Left renal pelvis (tissue), 4 donors: ENCODE results near the gene PLOD2. TPM values are rescaled to one million over a fixed set of nuclear protein-coding genes. Genes with fewer than 3 reads are reported as not detected.

ENCODE experiments used
- DNase-seq, 4 donors: peaks; one replicate each; pipeline ENCODE4 v3.0.0-alpha.2; 2013; ENCODE audit warnings: low read depth in 4 of 4, low spot score in 3 of 4
- polyA plus RNA-seq, 4 donors: library from polyadenylated mRNA; unstranded; fragments of 120-200 nt; gene quantifications; one replicate each; pipeline ENCODE4 v1.2.1, GENCODE V29; 2013; ENCODE audit not compliant: insufficient read length in 4 of 4

Gene PLOD2
- polyA plus RNA-seq, 4 donors, result 67.4 to 191 (median 163) TPM

DNA sequence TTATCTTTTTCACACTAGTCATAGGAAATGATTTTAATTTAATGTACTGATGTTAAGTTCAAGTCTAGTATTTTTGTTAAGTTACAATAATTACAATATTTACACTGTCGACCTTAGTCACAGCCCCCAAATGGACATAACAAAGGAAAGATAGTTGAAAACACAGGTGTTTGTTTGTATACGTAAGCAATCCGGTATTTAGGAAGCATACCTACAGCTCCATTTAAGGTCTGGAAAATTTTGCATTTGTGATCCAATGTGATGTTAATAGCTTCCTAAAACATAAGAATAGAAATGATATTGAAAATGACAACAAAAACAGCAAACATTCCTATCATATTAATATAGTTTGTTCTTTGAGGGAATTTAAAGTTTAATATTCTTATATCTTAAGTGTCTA, 56.9 kb downstream of the PLOD2 start:
- DNase-seq, result no peak

DNA sequence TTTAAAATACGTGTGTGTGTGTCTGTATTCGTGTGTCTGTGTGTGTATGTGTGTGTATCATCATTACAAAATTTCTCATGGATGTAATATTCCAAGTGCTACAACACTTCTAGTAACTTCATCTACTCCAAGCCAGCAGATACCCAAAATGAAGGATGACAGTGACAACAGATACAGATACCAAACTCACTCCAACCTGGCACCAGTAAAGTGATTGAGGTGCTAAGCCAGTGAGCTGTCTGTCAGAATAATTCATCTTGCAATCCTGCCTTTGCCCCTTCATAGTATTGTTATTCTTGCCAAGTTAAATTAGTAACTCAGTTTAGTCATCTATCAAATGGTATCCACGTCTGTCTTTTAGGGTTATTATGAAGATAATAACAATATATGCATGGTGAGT, 58.1 kb downstream of the PLOD2 start:
- no peak for DNase-seq

DNA sequence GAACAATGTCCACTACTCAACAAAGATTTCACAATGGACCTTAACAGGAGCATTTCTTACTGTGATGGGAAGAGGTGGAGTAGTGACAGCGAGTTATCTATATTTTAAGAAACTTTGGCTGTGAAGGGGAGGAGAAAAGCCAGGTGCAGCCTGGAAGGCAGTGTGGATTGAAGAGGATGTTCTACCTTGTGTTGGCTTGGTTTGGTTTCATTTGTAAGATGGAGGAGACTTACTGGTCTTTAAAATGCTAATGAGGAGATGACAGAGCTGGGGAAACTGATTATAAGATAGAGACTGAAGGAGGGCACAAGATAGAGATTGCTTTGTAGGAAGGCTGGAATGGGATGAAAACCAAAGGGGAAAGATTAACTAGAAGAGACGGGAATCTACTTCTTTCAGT, 59.4 kb downstream of the PLOD2 start:
- no peak for DNase-seq

DNA sequence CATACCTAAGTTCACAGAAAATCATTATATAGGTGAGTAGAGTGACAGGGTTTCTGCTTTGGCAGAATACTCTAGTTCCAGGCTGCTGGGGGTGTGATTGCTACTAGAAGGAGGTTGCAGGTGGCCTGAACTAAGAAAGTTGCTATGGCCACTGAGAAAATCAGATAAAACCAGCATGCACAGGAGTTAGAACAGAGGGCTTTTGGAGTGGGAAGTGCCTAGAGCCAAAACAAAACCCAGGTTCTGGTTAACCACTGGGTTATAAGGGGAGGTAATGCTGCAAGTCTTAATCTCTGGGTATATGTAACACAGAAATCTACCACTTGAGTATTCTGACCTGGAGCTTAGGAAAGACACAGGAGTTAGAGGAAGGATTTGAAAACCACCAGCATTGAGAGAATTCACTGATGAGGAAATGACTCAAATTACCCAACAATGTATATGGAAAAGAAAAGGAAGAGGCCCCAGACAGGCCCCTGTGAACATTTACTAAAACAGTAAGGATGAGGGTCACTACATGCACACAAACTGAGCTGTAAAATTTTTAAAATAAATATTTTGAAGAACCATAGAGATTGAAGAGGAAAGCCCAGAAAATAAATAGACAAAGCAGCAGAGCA, 60.0 kb downstream of the PLOD2 start:
- no peak for DNase-seq

DNA sequence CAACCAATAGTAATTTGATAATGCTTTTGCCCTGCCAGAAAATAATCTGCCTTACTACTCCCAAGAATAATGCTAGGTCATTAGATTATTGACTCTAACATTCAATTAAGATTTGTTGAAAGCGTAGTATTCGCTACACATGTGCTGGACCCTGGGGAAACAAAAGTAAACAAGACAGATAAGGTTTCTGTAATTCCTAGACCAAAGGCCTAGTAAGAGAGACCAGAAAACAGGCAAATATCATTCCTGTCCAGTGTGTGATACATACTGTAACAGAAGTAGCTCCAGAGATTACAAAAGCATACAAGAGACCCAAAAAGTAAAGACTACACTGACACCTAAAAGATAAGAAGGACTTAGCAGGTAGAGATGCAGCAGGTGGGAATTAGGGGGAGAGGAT, 60.8 kb downstream of the PLOD2 start:
- DNase-seq, result no peak

DNA sequence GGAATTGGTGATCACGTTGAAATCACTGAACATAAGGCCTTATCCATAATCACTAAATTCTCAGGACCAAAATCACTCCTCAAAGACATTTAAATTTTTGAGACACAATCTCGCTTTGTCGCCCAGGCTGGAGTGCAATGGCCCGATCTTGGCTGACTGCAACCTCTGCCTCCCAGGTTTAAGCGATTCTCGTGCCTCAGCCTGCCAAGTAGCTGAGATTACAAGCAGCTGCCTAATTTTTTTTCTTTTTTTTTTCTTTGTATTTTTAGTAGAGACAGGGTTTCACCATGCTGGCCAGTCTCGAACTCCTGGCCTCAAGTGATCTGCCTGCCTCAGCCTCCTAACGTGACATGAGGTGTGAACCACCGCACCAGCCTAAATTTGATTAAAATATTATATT, 61.7 kb downstream of the PLOD2 start:
- no peak for DNase-seq

DNA sequence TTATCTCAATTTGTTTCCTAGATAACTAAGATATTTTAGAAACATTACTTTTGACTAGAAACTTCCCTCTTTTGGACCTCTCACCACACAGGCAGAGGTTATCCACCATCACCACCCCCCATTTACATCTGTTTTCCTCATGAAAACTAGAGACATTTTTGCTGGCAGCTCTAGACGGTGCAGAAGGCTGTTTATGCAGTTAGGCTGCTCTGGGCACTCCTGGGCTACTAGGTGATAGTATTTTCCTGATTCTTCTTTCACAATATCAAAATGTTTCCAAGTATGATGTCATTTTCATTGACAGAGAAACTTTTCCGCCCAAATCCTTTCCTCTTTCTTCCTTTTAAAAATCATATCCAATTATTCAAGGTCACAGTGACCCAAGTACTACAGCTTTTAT, 67.1 kb downstream of the PLOD2 start:
- DNase-seq, result no peak

DNA sequence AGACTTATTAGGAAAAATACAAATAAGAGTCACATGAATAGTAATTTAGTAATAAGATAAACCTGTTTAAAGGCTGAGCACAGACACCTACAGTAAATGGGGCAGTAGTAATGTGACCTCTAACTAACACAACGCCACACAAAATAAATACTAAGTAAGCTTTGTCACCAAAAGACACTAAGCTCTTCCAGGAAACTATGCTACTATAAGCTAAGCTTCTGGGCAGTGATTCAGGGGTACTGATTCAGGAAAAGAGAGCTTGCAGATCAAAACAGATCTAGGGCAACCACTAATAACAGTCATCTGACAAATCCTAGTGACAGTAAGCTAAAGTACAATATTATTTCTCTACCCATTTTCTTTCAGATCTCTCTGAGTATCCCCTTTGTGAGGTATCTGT, 68.8 kb downstream of the PLOD2 start:
- no peak for DNase-seq

DNA sequence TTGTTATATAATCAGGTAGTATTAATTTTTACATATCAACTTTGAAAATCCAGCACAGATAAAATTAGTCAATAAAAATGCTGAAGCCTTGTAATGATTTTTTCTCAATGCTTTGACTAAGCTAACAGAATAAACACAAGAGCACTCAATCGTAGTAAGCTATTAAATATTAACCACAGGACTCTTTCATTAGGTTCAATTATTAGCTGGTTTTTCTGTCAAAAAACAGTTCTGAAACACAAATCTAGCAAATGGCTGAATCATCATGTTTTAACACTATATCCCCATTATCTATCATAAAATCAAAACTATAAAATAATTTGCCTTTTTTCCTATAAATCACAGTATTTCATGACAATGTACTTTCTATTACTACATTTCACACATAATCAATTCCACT, 69.6 kb downstream of the PLOD2 start:
- DNase-seq, result no peak

DNA sequence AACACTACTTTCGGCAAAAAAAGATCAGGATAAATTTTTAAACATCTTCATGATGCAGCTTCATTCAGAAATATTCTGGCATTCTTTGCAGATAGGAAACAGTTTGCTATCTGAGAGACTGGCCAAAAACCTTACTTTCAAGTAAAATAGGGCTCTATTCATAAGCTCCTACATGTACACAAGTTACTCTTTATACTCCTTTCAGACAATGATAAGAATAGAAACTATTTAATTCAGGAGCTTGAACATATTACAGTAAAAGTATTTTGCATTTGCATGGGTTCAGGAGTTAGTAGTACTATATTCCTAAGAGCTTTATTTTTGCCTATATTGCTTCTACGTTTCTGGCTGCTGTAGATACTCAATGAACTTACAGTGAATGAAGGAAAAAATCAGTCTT, 70.5 kb downstream of the PLOD2 start:
- DNase-seq, result no peak

DNA sequence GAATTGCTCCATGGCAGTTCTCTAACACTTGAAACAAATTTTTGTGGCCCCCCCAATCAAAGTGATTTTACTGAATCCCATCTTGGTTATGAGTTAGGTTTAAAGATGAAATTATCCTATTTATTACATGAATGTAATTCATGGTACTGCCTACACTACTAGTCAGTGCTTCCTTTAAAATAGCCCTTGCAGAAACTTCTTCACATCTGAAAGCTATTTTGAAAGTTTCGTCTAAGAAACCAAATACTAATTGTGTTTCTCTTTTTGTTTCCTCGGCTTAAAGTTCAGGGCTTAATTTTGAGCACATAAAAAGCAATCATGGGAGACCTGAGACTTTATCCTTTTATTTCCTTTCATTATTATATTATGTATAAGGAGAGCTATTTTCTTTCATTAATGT, 72.1 kb downstream of the PLOD2 start:
- no peak for DNase-seq

DNA sequence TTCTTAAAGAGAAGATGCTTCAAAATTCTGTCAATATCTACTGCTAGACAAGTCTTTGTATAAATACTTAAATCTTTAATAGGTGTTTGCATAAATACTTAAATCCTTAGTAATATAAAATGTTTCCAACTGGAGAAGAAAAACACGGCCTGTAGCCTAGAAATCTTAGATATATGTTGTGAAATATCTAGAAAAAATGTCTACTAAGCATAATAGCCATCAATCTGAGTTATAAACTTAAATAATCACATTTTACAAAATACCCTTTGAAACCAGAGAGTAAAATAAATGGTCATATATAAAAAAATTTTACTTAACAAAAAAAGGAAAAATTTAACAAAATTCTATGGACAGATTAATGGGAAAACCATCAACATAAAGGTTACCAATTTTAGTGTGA, 73.9 kb downstream of the PLOD2 start:
- DNase-seq, result no peak

DNA sequence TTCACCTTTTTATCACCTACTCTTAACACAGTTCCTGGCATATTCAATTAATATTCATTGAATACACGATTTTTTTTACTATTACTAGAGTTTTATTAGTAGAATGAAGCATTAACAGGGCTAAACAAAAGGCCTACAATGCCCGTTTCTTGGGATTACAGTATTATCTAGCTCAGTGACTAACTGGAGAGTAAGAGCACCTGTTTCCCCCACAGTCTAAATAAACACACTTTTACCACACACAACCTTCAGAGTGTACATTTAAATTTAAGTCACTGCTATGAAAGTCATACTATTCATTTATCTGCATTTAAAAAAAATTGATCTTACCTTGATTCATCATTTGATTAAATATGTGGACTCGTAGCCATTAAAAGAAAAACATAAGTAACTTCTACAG, 74.8 kb downstream of the PLOD2 start:
- DNase-seq, result no peak

DNA sequence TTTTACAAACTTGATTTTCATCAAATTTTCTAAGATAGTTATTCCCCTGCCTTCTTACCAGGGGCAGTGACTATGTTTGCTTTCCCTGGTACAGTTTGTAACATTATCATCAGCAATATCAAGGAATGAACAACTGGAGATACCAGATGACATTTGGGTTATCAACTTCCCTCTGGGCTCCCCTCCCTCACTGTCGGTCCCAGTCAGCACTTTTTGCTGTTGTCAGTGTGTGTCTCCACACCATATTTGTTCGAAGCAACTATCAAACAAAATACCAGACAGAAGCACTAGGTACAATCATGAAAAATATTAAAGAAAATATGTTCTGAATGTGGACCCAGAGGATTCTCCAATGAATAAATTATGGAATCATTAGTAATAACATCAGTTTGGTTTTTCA, 75.3 kb downstream of the PLOD2 start:
- no peak for DNase-seq

DNA sequence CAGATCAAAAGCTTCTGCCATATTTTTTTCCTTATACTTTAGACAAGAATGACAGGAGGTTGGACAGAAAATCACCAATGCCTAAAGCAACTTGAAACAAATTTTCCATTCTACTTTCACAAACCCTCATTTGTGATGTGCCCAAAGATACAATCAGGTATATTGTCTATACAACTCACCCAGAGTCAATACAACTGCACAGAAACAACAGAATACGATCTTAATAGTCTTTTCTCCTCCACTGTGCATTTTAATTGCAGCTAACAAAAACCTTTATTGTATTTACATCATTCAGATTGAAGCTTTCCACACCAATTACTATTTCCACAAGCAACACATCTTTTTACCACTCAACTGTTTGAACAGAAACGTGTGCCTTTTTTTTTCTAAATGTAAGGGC, 80.4 kb downstream of the PLOD2 start:
- DNase-seq, result no peak

DNA sequence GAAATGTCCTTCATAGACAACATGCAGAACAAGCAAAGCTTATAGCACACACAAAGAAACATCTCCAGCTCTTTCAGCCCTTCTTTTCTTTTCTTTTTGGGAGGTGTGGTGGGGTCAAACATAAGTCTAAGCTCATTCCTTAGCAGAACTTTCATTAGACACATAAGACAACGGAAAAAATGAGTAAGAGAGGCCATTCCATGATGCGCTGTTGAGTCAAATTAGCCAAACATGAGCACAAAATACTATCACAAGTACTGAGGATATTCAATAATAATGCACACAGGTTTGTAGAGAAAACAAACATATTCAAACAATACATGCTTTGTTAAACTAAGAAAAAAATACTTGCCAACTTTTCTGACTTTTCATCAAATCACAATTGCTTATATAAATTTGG, 83.0 kb downstream of the PLOD2 start:
- DNase-seq, result no peak

DNA sequence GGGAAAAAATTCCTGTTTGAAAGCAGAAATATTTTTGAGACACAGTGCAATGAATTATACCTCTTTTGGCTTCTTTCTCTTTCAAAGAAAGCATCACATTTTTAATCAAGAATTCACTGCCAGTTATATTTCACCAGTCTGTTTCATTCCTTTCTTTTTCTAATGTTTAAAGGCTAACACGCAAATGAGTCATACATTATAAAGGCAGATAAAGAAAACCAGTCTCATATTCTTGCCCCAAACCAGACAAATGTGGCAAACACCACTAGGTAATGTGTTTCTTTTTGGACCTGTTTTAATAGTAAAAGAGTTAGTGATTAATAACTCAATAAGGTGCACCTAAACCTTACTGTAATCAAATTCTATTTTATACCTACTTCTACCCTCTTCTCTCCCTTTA, 83.8 kb downstream of the PLOD2 start:
- no peak for DNase-seq

DNA sequence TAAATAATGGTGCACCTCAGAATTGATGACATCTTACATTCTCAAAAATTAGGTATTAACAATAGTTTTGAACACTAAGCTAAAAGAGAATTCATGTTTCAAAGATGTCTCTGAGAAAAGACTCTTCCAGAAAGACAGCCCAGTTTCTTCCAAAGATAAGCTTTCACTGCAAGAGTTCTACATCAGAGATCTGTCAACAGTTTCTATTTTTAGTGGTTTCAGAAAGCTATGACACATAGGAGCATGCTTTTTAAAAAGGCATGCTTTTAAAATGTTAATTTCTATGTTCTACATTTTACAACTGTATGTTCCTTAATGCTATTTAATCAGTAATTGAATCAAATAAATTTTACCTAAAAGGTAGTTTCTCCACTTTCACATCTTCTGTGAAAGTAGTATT, 88.2 kb downstream of the PLOD2 start:
- no peak for DNase-seq

DNA sequence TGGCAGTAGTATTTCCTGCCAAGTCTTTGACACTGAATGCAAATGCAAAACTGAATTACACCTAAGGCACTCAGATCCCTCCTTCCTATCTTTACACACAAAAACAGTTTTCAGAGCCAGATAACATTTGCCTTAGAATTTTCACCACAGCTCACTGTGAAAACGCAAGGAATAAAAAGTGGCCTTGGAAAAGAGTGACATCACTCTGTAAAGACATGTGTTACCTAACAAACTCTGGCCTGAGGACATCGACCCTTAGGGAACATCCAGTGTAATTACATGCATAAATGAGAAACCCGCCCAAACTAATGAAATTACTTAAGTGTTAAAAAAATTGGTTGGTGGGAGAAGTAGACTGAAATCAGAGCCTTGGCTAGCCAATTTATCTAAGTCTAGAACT, 88.9 kb downstream of the PLOD2 start:
- no peak for DNase-seq

DNA sequence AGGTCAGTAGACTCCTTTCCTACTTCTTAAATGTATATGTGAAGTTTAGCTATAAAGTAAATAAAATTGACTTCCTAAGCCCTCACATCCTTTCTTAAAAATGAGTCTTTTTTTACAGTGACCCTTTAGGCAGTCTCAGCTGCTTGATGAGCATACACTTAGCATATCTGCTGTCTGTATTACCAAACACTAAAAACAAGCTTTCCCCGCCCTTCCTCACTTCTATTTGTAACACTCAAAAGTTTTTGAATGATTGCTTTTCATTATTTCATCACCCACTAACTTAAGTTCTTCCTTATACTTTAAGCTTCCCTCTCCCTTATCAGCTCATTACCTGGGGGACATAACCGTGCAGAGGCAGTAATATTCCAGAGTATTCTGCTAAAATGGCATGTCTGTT, 89.4 kb downstream of the PLOD2 start:
- no peak for DNase-seq

DNA sequence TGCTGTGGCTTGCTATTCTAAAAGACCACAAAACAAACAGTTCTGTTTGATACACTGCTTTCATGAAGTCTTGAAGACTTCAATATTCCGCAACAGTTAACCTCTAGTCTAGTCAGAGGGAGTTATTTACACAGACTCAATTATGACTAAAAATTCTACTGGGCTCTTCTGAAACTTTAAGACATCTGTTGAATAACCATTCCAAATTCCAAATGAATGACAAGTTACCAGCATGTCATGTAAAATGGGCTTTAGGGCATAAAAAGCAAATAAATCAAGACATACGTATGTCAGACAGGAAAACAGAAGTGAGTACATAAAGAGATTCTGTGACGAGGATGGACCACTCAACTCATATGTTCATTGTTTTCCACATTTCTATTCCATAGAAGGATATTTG, 93.9 kb downstream of the PLOD2 start:
- no peak for DNase-seq

DNA sequence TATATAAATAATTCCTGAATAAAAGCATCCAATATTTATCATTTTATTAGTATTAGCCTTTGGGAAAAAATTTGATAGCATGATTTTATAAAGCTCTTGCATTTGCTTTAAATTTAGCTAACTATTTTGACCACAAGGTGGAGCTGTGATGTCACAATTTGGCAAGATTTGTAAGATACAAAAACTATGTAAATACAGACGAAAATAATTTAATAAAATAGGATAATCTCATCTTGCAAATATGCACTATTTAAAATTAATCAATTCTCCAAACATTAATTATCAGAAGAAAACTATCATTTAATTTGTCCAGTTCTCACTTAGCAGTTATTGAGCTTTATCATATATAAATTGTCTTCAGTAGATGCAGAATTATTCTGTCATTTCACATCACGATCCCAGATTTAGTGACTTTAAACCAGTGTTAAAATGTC, 95.4 kb downstream of the PLOD2 start:
- peak; percentile 16 to 59 (median 37) for DNase-seq

DNA sequence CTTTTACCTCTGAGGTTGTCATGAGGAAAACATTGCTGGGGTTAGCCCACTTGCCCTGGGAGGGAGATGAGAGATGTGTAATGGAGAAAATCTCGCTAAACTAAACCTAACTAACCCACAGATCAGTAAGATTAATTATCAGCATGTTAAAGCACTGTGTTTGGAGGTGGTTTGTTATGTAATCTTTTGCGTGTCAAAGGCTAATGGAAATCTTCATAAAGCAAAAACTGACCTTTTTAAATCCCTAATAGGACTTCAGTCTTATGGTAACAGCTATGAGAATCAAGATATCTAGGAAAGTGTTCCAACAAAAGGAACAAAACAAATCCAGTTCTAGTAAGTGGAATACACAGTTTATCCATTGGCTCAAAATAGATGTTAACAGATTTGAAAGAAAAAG, 102.7 kb downstream of the PLOD2 start:
- no peak for DNase-seq
